Upper lobe of left lung (tissue), 4 donors: ENCODE measurements around the gene TMEM18.

Source experiments
- EP300 ChIP-seq, 4 donors: sonication (generic); formaldehyde crosslinking; IDR thresholded peaks; one replicate each; pipeline ENCODE4 v1.5.1; 2017; ENCODE audit warnings: antibody characterized with exemption in 4 of 4, control low read depth in 2 of 4
- POLR2A ChIP-seq, 4 donors: fragments of 450-650 bp; IDR thresholded peaks; one replicate each; pipeline ENCODE4 v1.5.1; 2016 to 2017; ENCODE audit warnings: antibody characterized with exemption in 4 of 4, mild to moderate bottlenecking in 2 of 4
- POLR2AphosphoS5 ChIP-seq, 2 donors: sonication (generic); formaldehyde crosslinking; IDR thresholded peaks; one replicate each; pipeline ENCODE4 v1.5.1; 2017; ENCODE audit warnings: antibody characterized with exemption in 2 of 2
- TF ChIP-seq, protein P1 (sequence below), 6 experiments: fragments of 450-650 bp in 4 of 6; fragments of 200-600 bp in 2 of 6; sonication (generic) in 2 of 6; IDR thresholded peaks; one replicate each; pipeline ENCODE4 v1.5.1; 2016 to 2019; ENCODE audit warnings: antibody characterized with exemption in 6 of 6

DNA sequence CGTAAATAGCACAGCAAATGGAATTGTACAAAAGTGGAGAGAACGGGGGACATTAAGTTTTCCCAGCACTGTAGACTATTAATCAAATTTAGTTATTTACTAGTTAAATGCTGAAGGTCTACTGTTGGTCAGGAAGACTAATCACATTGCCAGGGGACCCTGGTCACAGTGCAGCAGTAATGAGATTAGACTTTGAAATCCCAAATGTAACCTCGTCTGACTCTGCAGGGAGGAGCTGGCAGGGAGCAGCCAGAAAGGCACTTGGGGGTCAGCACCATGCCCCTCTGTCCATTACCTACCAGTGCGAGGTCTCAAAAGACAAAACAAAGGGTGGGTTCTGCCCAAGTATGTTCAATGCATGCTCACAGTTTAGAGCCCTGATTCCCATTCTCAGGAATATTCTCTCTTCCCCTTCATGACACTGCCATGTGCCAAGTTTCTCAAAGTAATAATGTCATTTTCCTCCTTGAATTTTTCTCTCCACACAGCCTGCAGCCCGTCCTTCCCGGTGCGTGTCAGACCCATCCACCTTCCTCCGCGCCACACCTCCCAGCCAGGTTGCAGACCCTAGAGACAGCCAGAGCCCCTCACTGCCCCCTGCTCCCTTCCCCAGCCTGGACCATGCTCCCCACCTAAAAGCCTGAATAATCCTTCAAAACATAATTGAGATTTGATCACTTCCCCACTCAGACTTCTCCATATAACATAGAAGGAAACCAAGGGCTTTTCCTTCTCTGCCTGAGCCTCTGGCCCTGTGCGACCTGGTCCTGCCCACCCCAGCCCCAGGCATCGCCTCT is 52.5 kb downstream of the TMEM18 start:
- TF ChIP-seq, protein P1, sequence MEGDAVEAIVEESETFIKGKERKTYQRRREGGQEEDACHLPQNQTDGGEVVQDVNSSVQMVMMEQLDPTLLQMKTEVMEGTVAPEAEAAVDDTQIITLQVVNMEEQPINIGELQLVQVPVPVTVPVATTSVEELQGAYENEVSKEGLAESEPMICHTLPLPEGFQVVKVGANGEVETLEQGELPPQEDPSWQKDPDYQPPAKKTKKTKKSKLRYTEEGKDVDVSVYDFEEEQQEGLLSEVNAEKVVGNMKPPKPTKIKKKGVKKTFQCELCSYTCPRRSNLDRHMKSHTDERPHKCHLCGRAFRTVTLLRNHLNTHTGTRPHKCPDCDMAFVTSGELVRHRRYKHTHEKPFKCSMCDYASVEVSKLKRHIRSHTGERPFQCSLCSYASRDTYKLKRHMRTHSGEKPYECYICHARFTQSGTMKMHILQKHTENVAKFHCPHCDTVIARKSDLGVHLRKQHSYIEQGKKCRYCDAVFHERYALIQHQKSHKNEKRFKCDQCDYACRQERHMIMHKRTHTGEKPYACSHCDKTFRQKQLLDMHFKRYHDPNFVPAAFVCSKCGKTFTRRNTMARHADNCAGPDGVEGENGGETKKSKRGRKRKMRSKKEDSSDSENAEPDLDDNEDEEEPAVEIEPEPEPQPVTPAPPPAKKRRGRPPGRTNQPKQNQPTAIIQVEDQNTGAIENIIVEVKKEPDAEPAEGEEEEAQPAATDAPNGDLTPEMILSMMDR (IDR thresholded peaks at IDR 0.05) = no peak
- TF ChIP-seq POLR2AphosphoS5 (IDR thresholded peaks at IDR 0.05) = no peak
- TF ChIP-seq POLR2A (IDR thresholded peaks at IDR 0.05) = no peak
- no peak for TF ChIP-seq EP300 (IDR thresholded peaks at IDR 0.05)
